SK-N-MC (cell line): ENCODE measurements around the gene AGAP1.

Experiments
- DNase-seq: peaks from one replicate; pipeline ENCODE4 v3.0.0-alpha.2; 2011; ENCODE audit warnings: low read depth, low spot score
- H3K27ac ChIP-seq: fragments of 200-600 bp; sonication (generic); 2 replicates; pipeline ENCODE4 v1.5.1; 2016; ENCODE audit warnings: mixed run types
- H3K36me3 ChIP-seq: fragments of 200-600 bp; sonication (generic); 2 replicates; pipeline ENCODE4 v1.6.1; 2017; ENCODE audit warnings: antibody characterized with exemption, low read length, mixed read lengths; ENCODE audit not compliant: insufficient read depth
- H3K4me3 ChIP-seq: fragments of 200-600 bp; sonication (generic); 2 replicates; pipeline ENCODE4 v1.5.1; 2016
- H3K9ac ChIP-seq: fragments of 200-600 bp; sonication (generic); 2 replicates; pipeline ENCODE4 v1.8.0; 2017; ENCODE audit warnings: mixed run types, mixed read lengths; ENCODE audit not compliant: insufficient read length
- H3K9me3 ChIP-seq: fragments of 200-600 bp; sonication (generic); 2 replicates; pipeline ENCODE4 v1.6.1; 2017; ENCODE audit warnings: low read depth, mild to moderate bottlenecking, antibody characterized with exemption, low read length, moderate library complexity, mixed read lengths
- EZH2 ChIP-seq: fragments of 200-600 bp; sonication (generic); IDR thresholded peaks from one replicate; pipeline ENCODE4 v1.6.1; 2017; ENCODE audit warnings: antibody characterized with exemption
- FOXP2 ChIP-seq: optimal IDR thresholded peaks from 2 replicates; pipeline ENCODE3; 2011; ENCODE audit warnings: mild to moderate bottlenecking, moderate library complexity; ENCODE audit not compliant: insufficient read depth; ENCODE audit errors: extremely low read length, control extremely low read depth
- POLR2AphosphoS5 ChIP-seq: IDR thresholded peaks from 2 replicates; pipeline ENCODE4 v1.6.1; 2012; ENCODE audit warnings: mild to moderate bottlenecking, low read depth, low read length, borderline replicate concordance

Gene AGAP1

DNA sequence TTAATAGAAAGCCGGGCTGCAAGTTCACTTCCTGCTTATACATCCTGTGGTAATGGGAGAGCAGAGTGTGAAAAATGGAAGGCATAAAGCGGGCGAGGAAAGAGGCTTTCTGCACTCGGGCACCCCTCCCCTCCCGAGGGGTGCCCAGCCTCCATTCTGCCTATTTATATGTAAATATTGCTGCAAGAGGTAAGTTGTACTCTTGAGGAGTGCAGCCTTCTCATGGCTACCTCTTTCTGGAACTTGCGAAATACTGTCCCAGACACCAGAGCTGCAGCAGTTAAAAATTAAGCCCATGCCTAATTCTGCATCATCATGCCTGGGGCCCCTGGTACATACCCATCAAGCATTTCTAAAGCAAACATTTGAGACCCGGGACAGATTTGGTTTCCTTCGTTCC lies 518.3 kb downstream of the AGAP1 start:
- no peak for DNase-seq
- Histone ChIP-seq H3K27ac (no peak overlapping the region), H3K4me3 (no peak overlapping the region), H3K36me3 (no peaks in the 10 kb centered on the region), H3K9ac (no peak overlapping the region), H3K9me3 (no peaks in the 10 kb centered on the region)
- TF ChIP-seq EZH2 (no peak), POLR2AphosphoS5 (no peak), FOXP2 (no peak)

GRCh38 chr2:236014408-236015131 lies 520.7 kb downstream of the AGAP1 start:
- DNase-seq = no peak
- no peak overlapping the region for H3K4me3 ChIP-seq
- no peaks in the 10 kb centered on the region for H3K9me3 ChIP-seq
- no peak overlapping the region for H3K27ac ChIP-seq
- H3K36me3 ChIP-seq = no peaks in the 10 kb centered on the region; the same call in 1 of the 2 replicates
- TF ChIP-seq POLR2AphosphoS5 (no peak), EZH2 (no peak), FOXP2 (no peak)
- no peak overlapping the region for H3K9ac ChIP-seq

DNA sequence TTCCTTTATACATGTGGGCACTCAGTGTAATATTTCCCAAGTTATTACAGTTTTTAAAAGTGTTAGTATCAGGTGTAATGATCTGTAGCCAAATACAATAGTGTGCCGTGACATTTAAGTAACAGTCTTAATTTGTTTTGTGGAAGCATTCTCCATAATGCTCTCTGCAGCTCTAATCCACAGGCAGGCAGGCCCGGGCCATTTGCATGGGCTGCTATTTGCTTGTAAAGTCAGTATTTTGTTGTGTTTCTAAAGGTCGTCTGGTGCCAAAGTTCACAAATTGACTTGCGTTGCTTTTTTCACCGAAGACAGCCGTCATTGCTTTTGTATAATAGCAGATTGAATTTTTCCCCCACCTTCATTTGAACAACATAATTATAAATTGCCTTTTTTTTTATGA lies 521.3 kb downstream of the AGAP1 start:
- Histone ChIP-seq H3K4me3 (no peak overlapping the region), H3K27ac (no peak overlapping the region), H3K9ac (no peak overlapping the region), H3K9me3 (no peaks in the 10 kb centered on the region), H3K36me3 (no peaks in the 10 kb centered on the region; the same call in 1 of the 2 replicates)
- TF ChIP-seq FOXP2 (no peak), POLR2AphosphoS5 (no peak), EZH2 (no peak)
- DNase-seq = no peak

DNA sequence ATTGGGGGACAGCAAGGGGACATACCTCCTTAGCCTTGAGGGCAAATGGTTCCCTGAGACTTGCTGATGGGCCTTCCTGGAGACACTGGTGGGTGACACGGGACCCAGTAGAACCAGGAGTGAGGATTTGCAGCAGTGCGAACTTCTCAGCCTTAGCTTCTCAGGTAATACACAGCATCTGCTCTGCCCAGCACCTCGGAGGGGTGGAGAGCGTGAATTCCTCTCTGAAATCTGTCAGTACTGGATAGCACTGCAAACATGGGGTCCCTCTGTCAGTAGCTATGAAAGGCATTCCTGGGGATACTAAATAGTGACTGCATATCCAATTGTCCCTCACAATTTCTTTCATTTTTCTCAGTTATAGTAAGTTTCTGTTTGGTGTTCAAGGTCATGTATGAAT lies 522.7 kb downstream of the AGAP1 start:
- TF ChIP-seq POLR2AphosphoS5 (no peak), EZH2 (no peak), FOXP2 (no peak)
- DNase-seq = no peak
- Histone ChIP-seq H3K9me3 (no peaks in the 10 kb centered on the region), H3K9ac (no peak overlapping the region), H3K27ac (no peak overlapping the region), H3K4me3 (no peak overlapping the region), H3K36me3 (no peaks in the 10 kb centered on the region; the same call in 1 of the 2 replicates)

GRCh38 chr2:236017446-236017845 lies 523.6 kb downstream of the AGAP1 start:
- H3K9me3 ChIP-seq = no peaks in the 10 kb centered on the region
- no peak overlapping the region for H3K4me3 ChIP-seq
- no peak overlapping the region for H3K9ac ChIP-seq
- H3K27ac ChIP-seq = no peak overlapping the region
- TF ChIP-seq EZH2 (no peak), POLR2AphosphoS5 (no peak), FOXP2 (no peak)
- DNase-seq = no peak
- no peaks in the 10 kb centered on the region; the same call in 1 of the 2 replicates for H3K36me3 ChIP-seq

- H3K36me3 ChIP-seq = no peaks in the 10 kb centered on the region; the same call in 1 of the 2 replicates
- TF ChIP-seq EZH2 = no peak
- TF ChIP-seq POLR2AphosphoS5 = no peak
- TF ChIP-seq FOXP2 = no peak
- no peak overlapping the region for H3K9ac ChIP-seq
- DNase-seq = no peak
- H3K9me3 ChIP-seq = no peaks in the 10 kb centered on the region
- H3K27ac ChIP-seq = no peak overlapping the region
- H3K4me3 ChIP-seq = no peak overlapping the region
Measured at GRCh38 chr2:236019434-236019833, 525.6 kb downstream of the AGAP1 start.

DNA sequence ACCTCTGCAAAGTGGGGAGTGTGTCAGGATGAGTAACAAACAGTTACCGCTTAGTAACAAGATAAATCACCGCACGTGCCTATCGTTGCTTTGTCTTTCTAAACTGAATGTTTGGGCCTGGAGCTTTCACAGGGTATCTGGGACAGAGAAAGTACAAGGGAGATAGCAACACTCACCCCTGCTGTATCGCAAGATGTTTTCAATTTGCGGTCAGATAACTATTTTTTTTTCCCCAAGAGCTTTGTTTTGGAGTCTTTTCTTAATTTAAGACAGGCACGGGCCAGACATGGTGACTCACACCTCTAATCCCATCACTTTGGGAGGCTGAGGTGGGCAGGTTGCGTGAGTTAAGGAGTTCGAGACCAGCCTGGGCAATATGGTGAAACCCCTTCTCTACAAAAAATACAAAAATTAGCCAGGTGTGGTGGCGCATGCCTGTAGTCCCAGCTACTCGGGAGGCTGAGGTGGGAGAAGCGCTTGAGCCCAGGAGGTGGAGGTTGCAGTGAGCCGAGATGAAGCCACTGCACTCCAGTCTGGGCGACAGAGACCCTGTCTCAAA lies 527.7 kb downstream of the AGAP1 start:
- no peak overlapping the region for H3K9ac ChIP-seq
- no peaks in the 10 kb centered on the region for H3K9me3 ChIP-seq
- no peak overlapping the region for H3K4me3 ChIP-seq
- H3K36me3 ChIP-seq = no peaks in the 10 kb centered on the region; the same call in 1 of the 2 replicates
- DNase-seq = no peak
- H3K27ac ChIP-seq = no peak overlapping the region
- TF ChIP-seq FOXP2 = no peak
- TF ChIP-seq POLR2AphosphoS5 = no peak
- no peak for TF ChIP-seq EZH2

GRCh38 chr2:236022128-236022527 lies 528.3 kb downstream of the AGAP1 start:
- Histone ChIP-seq H3K27ac (no peak overlapping the region), H3K4me3 (no peak overlapping the region), H3K9ac (no peak overlapping the region), H3K9me3 (no peaks in the 10 kb centered on the region), H3K36me3 (no peaks in the 10 kb centered on the region; the same call in 1 of the 2 replicates)
- DNase-seq = no peak
- TF ChIP-seq POLR2AphosphoS5 = no peak
- no peak for TF ChIP-seq FOXP2
- TF ChIP-seq EZH2 = no peak
